K562 (cell line): ENCODE results near the gene ZFAND3. TPM values are rescaled to one million over a fixed set of nuclear protein-coding genes. Genes with fewer than 3 reads are reported as not detected.

Experiments used
- ATAC-seq: fragments of 200-7000 bp; cut with Tn5 transposase; 3 replicates; pipeline ENCODE4 v1.9.1; 2020; ENCODE audit warnings: moderate library complexity
- BruUV-seq: library from RNA; stranded (reverse); fragments of 400-500 nt; replicated peaks from 2 replicates; lab custom pipeline; 2021; lab: Mats Ljungman, UMichigan
- CTCF ChIA-PET: fragments of 300-600 bp; formaldehyde crosslinking; extraction: SDS; loops from one replicate; lab custom pipeline; 2021; ENCODE audit warnings: low intra/inter-chr PET ratio; lab: Yijun Ruan, JAX
- POLR2A ChIA-PET: fragments of 300-600, 350-650 bp; sonication (Branson Sonifier 250); formaldehyde crosslinking; extraction: SDS; loops from one replicate; lab custom pipeline; 2021; ENCODE audit warnings: antibody characterized with exemption, inconsistent platforms; lab: Yijun Ruan, JAX
- DNase-seq, 4 experiments: peaks; one replicate each; pipeline versions ENCODE4 v3.0.0 to v3.0.0-alpha.2; 2011 to 2018; ENCODE audit warnings: low spot score in 3 of 4, mixed read lengths in 3 of 4; ENCODE audit errors: extremely low read depth in 1 of 4
- FAIRE-seq: peaks from 2 replicates; lab custom pipeline; 2011; peaks lifted over from hg19 to GRCh38; lab: Jason Lieb, UNC
- H2AFZ ChIP-seq: 2 replicates; pipeline ENCODE4 v1.6.0; 2011; ENCODE audit warnings: low read depth, low read length, control low read depth, inconsistent platforms
- H3K27ac ChIP-seq: fragments of 200-600 bp; 3 replicates; pipeline ENCODE4 v1.8.0; 2011; ENCODE audit warnings: low read depth, mild to moderate bottlenecking, control low read depth, inconsistent platforms, low read length, moderate library complexity, mixed read lengths; ENCODE audit errors: extremely low read depth
- H3K27me3 ChIP-seq, 2 experiments: fragments of 300-600 bp in 1 of 2; 2 replicates in 1 of 2; 3 replicates in 1 of 2; pipeline versions ENCODE4 v1.6.0 to v1.8.0; 2011; ENCODE audit warnings: inconsistent platforms in 2 of 2, low read length in 2 of 2, mild to moderate bottlenecking in 1 of 2, mixed read lengths in 1 of 2, moderate library complexity in 1 of 2; ENCODE audit not compliant: control insufficient read depth in 2 of 2, insufficient read depth in 2 of 2
- H3K36me3 ChIP-seq: fragments of 300-600 bp; 3 replicates; pipeline ENCODE4 v1.8.0; 2011; ENCODE audit warnings: mild to moderate bottlenecking, low read length, inconsistent platforms; ENCODE audit not compliant: control insufficient read depth, insufficient read depth
- H3K4me1 ChIP-seq, 2 experiments: fragments of 200-600 bp in 1 of 2; replicated peaks in 1 of 2; 2 replicates in 1 of 2; 3 replicates in 1 of 2; pipeline versions ENCODE4 v1.5.1 to v1.8.0; 2011; ENCODE audit warnings: inconsistent platforms in 2 of 2, low read length in 2 of 2, mild to moderate bottlenecking in 1 of 2, mixed read lengths in 1 of 2, moderate library complexity in 1 of 2; ENCODE audit not compliant: control insufficient read depth in 2 of 2, insufficient read depth in 2 of 2
- H3K4me2 ChIP-seq: 2 replicates; pipeline ENCODE4 v1.6.1; 2011; ENCODE audit warnings: low read length, control low read depth, inconsistent platforms, mixed read lengths; ENCODE audit not compliant: insufficient read depth
- H3K4me3 ChIP-seq: fragments of 200-600 bp; sonication (generic), shearing (Covaris generic); 2 replicates; pipeline ENCODE4 v1.5.1; 2016; ENCODE audit warnings: control low read depth, inconsistent platforms
- H3K79me2 ChIP-seq: fragments of 200-600 bp; 3 replicates; pipeline ENCODE4 v1.8.0; 2011; ENCODE audit warnings: low read length, inconsistent platforms; ENCODE audit not compliant: control insufficient read depth, insufficient read depth
- H3K9ac ChIP-seq, 2 experiments: 2 replicates each; pipeline versions ENCODE4 v1.6.0 to v1.6.1; 2011; ENCODE audit warnings: low read depth in 2 of 2, low read length in 2 of 2, control low read depth in 1 of 2, inconsistent platforms in 1 of 2, mild to moderate bottlenecking in 1 of 2, mixed read lengths in 1 of 2; ENCODE audit not compliant: insufficient read depth in 1 of 2
- H3K9me1 ChIP-seq: one replicate; pipeline ENCODE4 v1.6.0; 2011; ENCODE audit warnings: inconsistent platforms, mild to moderate bottlenecking, low read length, moderate library complexity; ENCODE audit not compliant: control insufficient read depth, insufficient read depth
- H3K9me3 ChIP-seq: replicated peaks from 2 replicates; pipeline ENCODE4 v1.5.1; 2011; ENCODE audit warnings: low read depth, low read length, inconsistent platforms; ENCODE audit not compliant: control insufficient read depth, insufficient read depth
- H4K20me1 ChIP-seq: replicated peaks from 2 replicates; pipeline ENCODE4 v1.6.1; 2011; ENCODE audit warnings: low read length, inconsistent platforms, mixed read lengths; ENCODE audit not compliant: control insufficient read depth, insufficient read depth
- DPF2 ChIP-seq: fragments of 450-650 bp; IDR thresholded peaks from 2 replicates; pipeline ENCODE4 v1.6.1; 2016
- HMGN3 ChIP-seq: IDR thresholded peaks from 2 replicates; pipeline ENCODE4 v1.6.1; 2011; ENCODE audit warnings: borderline replicate concordance, low read depth, mild to moderate bottlenecking, mixed read lengths, low read length; ENCODE audit not compliant: insufficient read length; ENCODE audit errors: extremely low read depth
- HOMEZ ChIP-seq: fragments of 250-450 bp; sonication (Bioruptor Pico); IDR thresholded peaks from 2 replicates; pipeline ENCODE4 v1.4.0; 2020; ENCODE audit warnings: mild to moderate bottlenecking, moderate library complexity
- HOXB6 ChIP-seq: fragments of 250-450 bp; sonication (Bioruptor Pico); IDR thresholded peaks from 2 replicates; pipeline ENCODE4 v1.5.1; 2022; ENCODE audit warnings: mild to moderate bottlenecking, borderline replicate concordance
- NR4A1 ChIP-seq, 2 experiments: fragments of 250-450 bp in 1 of 2; fragments of 450-650 bp in 1 of 2; sonication (Bioruptor Pico) in 1 of 2; IDR thresholded peaks; 2 replicates each; pipeline versions ENCODE4 v1.4.0 to v1.6.1; 2016 to 2020; ENCODE audit warnings: mild to moderate bottlenecking in 2 of 2, missing compliant biosample characterization in 1 of 2, missing genetic modification characterization in 1 of 2, moderate library complexity in 1 of 2
- PHB ChIP-seq: fragments of 250-450 bp; sonication (Bioruptor Pico); IDR thresholded peaks from 2 replicates; pipeline ENCODE4 v1.5.0; 2021
- POLR2H ChIP-seq: IDR thresholded peaks from 2 replicates; pipeline ENCODE4 v1.6.1; 2016; ENCODE audit warnings: missing genetic modification characterization, low read depth, mild to moderate bottlenecking, control low read depth, missing compliant biosample characterization, moderate library complexity
- RBM39 ChIP-seq: fragments of 200-400 bp; formaldehyde crosslinking; optimal IDR thresholded peaks from 2 replicates; pipeline ENCODE3; 2018; ENCODE audit warnings: low read depth, low read length
- SRSF7 ChIP-seq: fragments of 200-400 bp; formaldehyde crosslinking; optimal IDR thresholded peaks from 2 replicates; pipeline ENCODE3; 2017; ENCODE audit warnings: mild to moderate bottlenecking, low read depth, low read length
- ZBTB49 ChIP-seq: sonication (generic); formaldehyde crosslinking; IDR thresholded peaks from 2 replicates; pipeline ENCODE4 v1.8.0; 2022; ENCODE audit warnings: missing genetic modification reagents, mild to moderate bottlenecking, borderline replicate concordance
- ZNF12 ChIP-seq: sonication (generic); formaldehyde crosslinking; IDR thresholded peaks from 2 replicates; pipeline ENCODE4 v1.4.0; 2020; ENCODE audit warnings: mild to moderate bottlenecking, missing genetic modification reagents
- WGBS: fragments of 100-300 bp; shearing (Covaris generic); methylation state at CpG from one replicate; pipeline ENCODE4 v1.1.6; 2016; ENCODE audit warnings: low coverage, mixed read lengths; ENCODE audit not compliant: insufficient coverage; ENCODE audit errors: missing lambda C conversion rate; 5-methylcytosine and 5-hydroxymethylcytosine counted together
- in situ Hi-C: fragments of 300-500 bp; cut with MboI; formaldehyde crosslinking; loops from 4 replicates; pipeline ENCODE4 v1.15.0; 2018; ENCODE audit warnings: inconsistent platforms, mixed read lengths
- intact Hi-C: fragments of 100-400 bp; cut with micrococcal nuclease; formaldehyde crosslinking; loops from 2 replicates; pipeline ENCODE4 v1.14.2; 2022
- polyA plus RNA-seq, 8 experiments: library from polyadenylated mRNA; depleted of rRNA in 4 of 8; stranded (reverse) in 5 of 8; unstranded in 3 of 8; fragments of >200 nt; fragmentation: Nextera tagmentation in 2 of 8; fragmentation: Illumina TruSeq in 1 of 8; extraction: Ambion mirVana in 2 of 8; extraction: Trizol in 1 of 8; gene quantifications; 2 replicates each; pipeline versions ENCODE4 v1.2.1 to v1.2.3, GENCODE V29; 2011 to 2014; ENCODE audit warnings: inconsistent platforms in 1 of 8, missing spikeins in 1 of 8
- total RNA-seq, 7 experiments: library from RNA; depleted of rRNA in 6 of 7; stranded (reverse); fragments of >200 nt in 6 of 7; fragmentation: Illumina TruSeq in 2 of 7; extraction: Trizol in 2 of 7; gene quantifications; 2 replicates each; pipeline versions ENCODE4 v1.2.1 to v1.2.3, GENCODE V29; 2011 to 2021; ENCODE audit warnings: low replicate concordance in 1 of 7

ZFAND3 gene
- total and polyA plus RNA-seq, 9 of the 15 experiments (the other 6 are each of a cell fraction or from before 2014, with no cell fraction given): 0.81 to 26.6 (median 11.8) TPM

GRCh38 chr6:38149531-38149930 lies 330.0 kb downstream of the ZFAND3 start:
- H3K9ac ChIP-seq: no peak overlapping the region
- CTCF ChIA-PET: no interaction called here
- TF ChIP-seq HMGN3 (no peak), NR4A1 (CRISPR knock-in tag; IDR thresholded peaks at IDR 0.05) (no peak), NR4A1 (tag; IDR thresholded peaks at IDR 0.05) (no peak), ZNF12 (CRISPR knock-in tag) (no peak)
- H3K9me3 ChIP-seq: no peaks in the 10 kb centered on the region
- no peaks in the 10 kb centered on the region for H3K36me3 ChIP-seq
- H3K27me3 ChIP-seq: no peaks in the 10 kb centered on the region
- DNase-seq: no peak
- no peak overlapping the region for H3K4me2 ChIP-seq
- no peak for FAIRE-seq
- no peak overlapping the region for H3K27ac ChIP-seq
- intact Hi-C loops (no loop called here), in situ Hi-C loops (no loop called here)
- no peak overlapping the region for H2AFZ ChIP-seq
- POLR2A ChIA-PET: interaction anchor here (1.2 to 1.4 kb wide), 2 partner anchors 12 to 27 kb away, joined by 3 to 4 read pairs; no protein-coding TSS in a partner anchor
- H3K79me2 ChIP-seq: no peaks in the 10 kb centered on the region
- no peaks in the 10 kb centered on the region; a peak in 1 of 5 replicates for H3K4me1 ChIP-seq
- no TSS peak for BruUV-seq
- H3K4me3 ChIP-seq: no peak overlapping the region
- peaks cover 26% of the 10 kb centered on the region for H4K20me1 ChIP-seq
- ATAC-seq: no peak
- 70% methylated on average over 2 of the region's 2 CpGs for WGBS
- no peaks in the 10 kb centered on the region for H3K9me1 ChIP-seq

GRCh38 chr6:38150021-38150420 lies 330.5 kb downstream of the ZFAND3 start:
- intact Hi-C loops (no loop called here), in situ Hi-C loops (no loop called here)
- Histone ChIP-seq H3K9me3 (no peaks in the 10 kb centered on the region), H4K20me1 (peaks cover 29% of the 10 kb centered on the region), H2AFZ (no peak overlapping the region), H3K27me3 (no peaks in the 10 kb centered on the region), H3K9me1 (no peaks in the 10 kb centered on the region), H3K4me1 (no peaks in the 10 kb centered on the region; a peak in 1 of 5 replicates), H3K27ac (no peak overlapping the region), H3K4me2 (no peak overlapping the region), H3K36me3 (no peaks in the 10 kb centered on the region), H3K79me2 (no peaks in the 10 kb centered on the region), H3K4me3 (no peak overlapping the region), H3K9ac (no peak overlapping the region)
- no peak for DNase-seq
- CTCF ChIA-PET: no interaction called here
- BruUV-seq: no TSS peak
- POLR2A ChIA-PET: interaction anchor here (1.2 to 1.4 kb wide), 2 partner anchors 12 to 27 kb away, joined by 3 to 4 read pairs; no protein-coding TSS in a partner anchor
- 33% methylated on average over 3 of the region's 3 CpGs for WGBS
- ATAC-seq: no peak
- no peak for FAIRE-seq
- TF ChIP-seq PHB (no peak), POLR2H (tag) (no peak), DPF2 (no peak), SRSF7 (no peak), ZBTB49 (CRISPR knock-in tag) (no peak), HOXB6 (CRISPR knock-in tag) (no peak), HOMEZ (CRISPR knock-in tag) (no peak), RBM39 (no peak)
